SK-MEL-5 (cell line): ENCODE data around the gene DNAH12. TPM values are rescaled to one million over a fixed set of nuclear protein-coding genes. Genes with fewer than 3 reads are reported as not detected.

Source experiments
- DNase-seq: peaks from one replicate; pipeline ENCODE4 v3.0.0-alpha.2; 2016; ENCODE audit warnings: low read depth, low spot score
- in situ Hi-C: cut with HindIII; loops from 2 replicates; pipeline ENCODE4 v1.10.0; 2016; ENCODE audit warnings: low sequenced_read_pairs, high pct_unique_total_duplicates, low pct_unique_long_range_greater_than_20kb
- polyA plus RNA-seq, 2 experiments: library from polyadenylated mRNA; depleted of rRNA; stranded (reverse); fragments of >200 nt; gene quantifications; 2 replicates each; pipeline ENCODE4 v1.2.3, GENCODE V29; 2015
- total RNA-seq: library from RNA; depleted of rRNA; stranded (reverse); fragments of >200 nt; shearing (Covaris generic); gene quantifications from 2 replicates; pipeline ENCODE4 v1.2.3, GENCODE V29; 2014; rRNA removed

DNAH12 gene
- total RNA-seq, result not detected in 2 replicates
- 0.04 TPM in 1 of 2 replicates, not detected in the other for polyA plus RNA-seq (2015; cell fraction: cytosol; rRNA removed)
- 0.93 TPM in 1 of 2 replicates, not detected in the other for polyA plus RNA-seq (2015; cell fraction: nucleus; rRNA removed)

GRCh38 chr3:57544181-57545125 is at the start of gene DNAH12:
Gene DNAH12, minus strand, starts transcription at chr3:57544344. Its CDS starts 1,474 bp downstream, at chr3:57542870.
- in situ Hi-C loops, result no loop called here
- no peak for DNase-seq

- DNase-seq, result no peak
- in situ Hi-C loops, result no loop called here
Observed at GRCh38 chr3:57592306-57592705, 48.2 kb upstream of the DNAH12 start.

- in situ Hi-C loops, result no loop called here
- DNase-seq, result no peak
Observed at GRCh38 chr3:57587905-57588304, 43.8 kb upstream of the DNAH12 start.

- no peak for DNase-seq
- in situ Hi-C loops, result no loop called here
Observed at GRCh38 chr3:57586778-57587177, 42.6 kb upstream of the DNAH12 start.

GRCh38 chr3:57583544-57583943 is 39.4 kb upstream of the DNAH12 start:
- DNase-seq, result no peak
- in situ Hi-C loops, result no loop called here

GRCh38 chr3:57582474-57583168 is 38.5 kb upstream of the DNAH12 start:
- in situ Hi-C loops, result no loop called here
- peak; percentile 33 for DNase-seq

- no peak for DNase-seq
- in situ Hi-C loops, result no loop called here
Observed at GRCh38 chr3:57577801-57578200, 33.7 kb upstream of the DNAH12 start.

GRCh38 chr3:57575966-57576626 is 32.0 kb upstream of the DNAH12 start:
- in situ Hi-C loops, result no loop called here
- no peak for DNase-seq

- DNase-seq, result no peak
- in situ Hi-C loops, result no loop called here
Observed at GRCh38 chr3:57572096-57572495, 28.0 kb upstream of the DNAH12 start.

- no peak for DNase-seq
- in situ Hi-C loops, result no loop called here
Observed at GRCh38 chr3:57570878-57571277, 26.7 kb upstream of the DNAH12 start.

- in situ Hi-C loops, result no loop called here
- no peak for DNase-seq
Observed at GRCh38 chr3:57569859-57570450, 25.8 kb upstream of the DNAH12 start.

GRCh38 chr3:57559526-57559925 is 15.4 kb upstream of the DNAH12 start:
- DNase-seq, result no peak
- in situ Hi-C loops, result no loop called here

- no peak for DNase-seq
- in situ Hi-C loops, result no loop called here
Observed at GRCh38 chr3:57557085-57557537, 13.0 kb upstream of the DNAH12 start.

- in situ Hi-C loops, result no loop called here
- DNase-seq, result no peak
Observed at GRCh38 chr3:57556459-57557084, 12.4 kb upstream of the DNAH12 start.

- peak; percentile 89 for DNase-seq
- in situ Hi-C loops, result no loop called here
Observed at GRCh38 chr3:57555738-57556458, 11.8 kb upstream of the DNAH12 start, which contains the start of gene PDE12. Gene PDE12, plus strand, starts transcription at chr3:57556274. Its CDS starts 106 bp downstream, at chr3:57556380.

GRCh38 chr3:57555306-57555705 is 11.2 kb upstream of the DNAH12 start:
- in situ Hi-C loops, result no loop called here
- DNase-seq, result peak; percentile 13
